HepG2 (cell line): Measurements from ENCODE around the gene RARA. TPM values are rescaled to one million over a fixed set of nuclear protein-coding genes. Genes with fewer than 3 reads are reported as not detected.

Source experiments
- ARNT2 ChIP-seq: sonication (generic); formaldehyde crosslinking; IDR thresholded peaks from 2 replicates; pipeline ENCODE4 v1.8.0; 2022; ENCODE audit warnings: mild to moderate bottlenecking, low read depth, missing genetic modification reagents, moderate library complexity
- ATF7-NPFF ChIP-seq: sonication (generic); formaldehyde crosslinking; IDR thresholded peaks from 2 replicates; pipeline ENCODE4 v1.8.1; 2023; ENCODE audit warnings: mild to moderate bottlenecking, low read depth, missing genetic modification reagents, moderate library complexity
- EED ChIP-seq: sonication (generic); formaldehyde crosslinking; IDR thresholded peaks from 2 replicates; pipeline ENCODE4 v1.5.0; 2020; ENCODE audit warnings: mild to moderate bottlenecking, missing genetic modification reagents
- ESRRA ChIP-seq: sonication (generic); formaldehyde crosslinking; IDR thresholded peaks from 2 replicates; pipeline ENCODE4 v1.5.1; 2020; ENCODE audit warnings: mild to moderate bottlenecking, low read depth, missing genetic modification reagents
- GLI4 ChIP-seq: sonication (generic); formaldehyde crosslinking; IDR thresholded peaks from 2 replicates; pipeline ENCODE4 v1.5.1; 2020; ENCODE audit warnings: missing genetic modification reagents, mild to moderate bottlenecking, moderate library complexity, borderline replicate concordance
- NKX3-1 ChIP-seq: sonication (generic); formaldehyde crosslinking; IDR thresholded peaks from 2 replicates; pipeline ENCODE4 v1.5.0; 2020; ENCODE audit warnings: missing genetic modification reagents
- NPAS2 ChIP-seq: sonication (generic); formaldehyde crosslinking; IDR thresholded peaks from 2 replicates; pipeline ENCODE4 v1.8.0; 2022; ENCODE audit warnings: mild to moderate bottlenecking, missing genetic modification reagents, borderline replicate concordance
- PAWR ChIP-seq: sonication (generic); formaldehyde crosslinking; IDR thresholded peaks from 2 replicates; pipeline ENCODE4 v1.4.0; 2020; ENCODE audit warnings: missing genetic modification reagents, mild to moderate bottlenecking, borderline replicate concordance
- PHF5A ChIP-seq: IDR thresholded peaks from one replicate; pipeline ENCODE4 v1.6.1; 2018; ENCODE audit warnings: low read depth, missing genetic modification reagents; ENCODE audit not compliant: unreplicated experiment
- SNAI1 ChIP-seq: sonication (generic); formaldehyde crosslinking; IDR thresholded peaks from 2 replicates; pipeline ENCODE4 v1.5.0; 2020; ENCODE audit warnings: mild to moderate bottlenecking, missing genetic modification reagents, borderline replicate concordance
- TCF7L2 ChIP-seq: IDR thresholded peaks from 2 replicates; pipeline ENCODE4 v1.6.1; 2011; ENCODE audit warnings: mild to moderate bottlenecking, low read depth, low read length, moderate library complexity
- YEATS2 ChIP-seq: sonication (generic); formaldehyde crosslinking; IDR thresholded peaks from 2 replicates; pipeline ENCODE4 v1.4.0; 2020; ENCODE audit warnings: missing genetic modification reagents, borderline replicate concordance
- ZBTB40 ChIP-seq, 2 experiments: fragments of 450-650 bp in 1 of 2; sonication (generic) in 1 of 2; formaldehyde crosslinking in 1 of 2; IDR thresholded peaks; 2 replicates each; pipeline versions ENCODE4 v1.6.1 to v1.8.0; 2016 to 2022; ENCODE audit warnings: antibody characterized with exemption in 1 of 2, mild to moderate bottlenecking in 1 of 2, missing genetic modification reagents in 1 of 2
- ZEB1 ChIP-seq: IDR thresholded peaks from 2 replicates; pipeline ENCODE4 v1.6.1; 2012; ENCODE audit warnings: mild to moderate bottlenecking, low read depth, inconsistent platforms; ENCODE audit not compliant: insufficient replicate concordance
- ZFP1 ChIP-seq: IDR thresholded peaks from 2 replicates; pipeline ENCODE4 v1.6.1; 2016
- ZIK1 ChIP-seq: sonication (generic); formaldehyde crosslinking; IDR thresholded peaks from 2 replicates; pipeline ENCODE4 v1.5.0; 2020; ENCODE audit warnings: mild to moderate bottlenecking, low read depth, missing genetic modification reagents, borderline replicate concordance
- ZNF432 ChIP-seq: sonication (generic); formaldehyde crosslinking; IDR thresholded peaks from 2 replicates; pipeline ENCODE4 v1.5.0; 2020; ENCODE audit warnings: missing genetic modification reagents, mild to moderate bottlenecking, borderline replicate concordance
- ZNF672 ChIP-seq: sonication (generic); formaldehyde crosslinking; IDR thresholded peaks from 2 replicates; pipeline ENCODE4 v1.8.1; 2022; ENCODE audit warnings: missing genetic modification reagents
- ZNF713 ChIP-seq: sonication (generic); formaldehyde crosslinking; IDR thresholded peaks from 2 replicates; pipeline ENCODE4 v1.4.0; 2020; ENCODE audit warnings: mild to moderate bottlenecking, missing genetic modification reagents
- ZNF850 ChIP-seq: sonication (generic); formaldehyde crosslinking; conservative IDR thresholded peaks from 2 replicates; pipeline ENCODE4 v1.9.0; 2021; ENCODE audit warnings: mild to moderate bottlenecking, missing genetic modification reagents
- ZSCAN31 ChIP-seq: sonication (generic); formaldehyde crosslinking; IDR thresholded peaks from 2 replicates; pipeline ENCODE4 v1.5.0; 2020; ENCODE audit warnings: low read depth, mild to moderate bottlenecking, missing genetic modification reagents
- polyA plus RNA-seq, 8 experiments: library from polyadenylated mRNA; depleted of rRNA in 3 of 8; stranded (reverse) in 7 of 8; unstranded in 1 of 8; fragments of >200 nt; fragmentation: Illumina TruSeq in 4 of 8; extraction: Trizol in 4 of 8; gene quantifications; 2 replicates each; pipeline versions ENCODE4 v1.2.1 to v1.2.3, GENCODE V29; 2011 to 2016; ENCODE audit warnings: low read depth in 4 of 8, missing spikeins in 1 of 8, mixed read lengths in 1 of 8; ENCODE audit not compliant: insufficient read depth in 1 of 8
- total RNA-seq, 5 experiments: library from RNA; depleted of rRNA; stranded (reverse); fragments of >200 nt; fragmentation: Illumina TruSeq; extraction: Trizol; gene quantifications; 2 replicates each; pipeline ENCODE4 v1.2.3, GENCODE V29; 2016; ENCODE audit warnings: low read depth in 1 of 5
- TF ChIP-seq, protein P1 (sequence below): sonication (generic); formaldehyde crosslinking; IDR thresholded peaks from 2 replicates; pipeline ENCODE4 v1.8.0; 2022; ENCODE audit warnings: missing genetic modification reagents, low read depth, mild to moderate bottlenecking, borderline replicate concordance

RARA gene
- total and polyA plus RNA-seq, 2 of the 13 experiments (the other 11 are each of a cell fraction or from before 2014, with no cell fraction given): 6.4 to 8.6 TPM

DNA sequence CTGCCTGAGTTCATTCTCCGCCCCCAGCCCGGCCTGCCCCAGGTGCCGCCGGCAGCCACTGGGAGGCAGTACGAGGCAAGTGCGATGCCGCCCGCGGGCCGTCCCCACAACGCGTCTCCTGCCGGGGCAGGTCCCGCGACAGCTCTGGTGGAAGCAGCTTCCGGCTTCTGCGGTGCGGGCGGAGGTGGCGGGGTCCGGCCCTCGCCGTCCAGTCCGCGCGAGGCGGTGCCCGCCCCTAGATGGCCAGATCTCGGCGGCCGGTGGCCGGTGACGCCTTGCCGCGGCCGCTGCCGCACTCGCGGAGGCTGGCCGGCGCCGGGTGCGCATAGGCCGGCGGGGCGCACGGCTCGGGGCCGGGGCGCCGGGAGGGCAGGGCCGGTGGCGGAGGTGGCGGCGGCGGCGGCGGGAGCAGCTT lies 53.7 kb downstream of the RARA start (continued):
- peak; percentile 91; the same call in 1 of the 2 replicates for TF ChIP-seq ZSCAN31 (CRISPR knock-in tag)
- no peak for TF ChIP-seq ZNF850
- TF ChIP-seq TCF7L2: no peak
- peak; percentile 97; the same call in 1 of the 2 replicates for TF ChIP-seq ZIK1 (CRISPR knock-in tag)
- peak; percentile 62 for TF ChIP-seq PHF5A (CRISPR knock-in tag)
- peak; percentile 89 for TF ChIP-seq YEATS2
- TF ChIP-seq, protein P1, sequence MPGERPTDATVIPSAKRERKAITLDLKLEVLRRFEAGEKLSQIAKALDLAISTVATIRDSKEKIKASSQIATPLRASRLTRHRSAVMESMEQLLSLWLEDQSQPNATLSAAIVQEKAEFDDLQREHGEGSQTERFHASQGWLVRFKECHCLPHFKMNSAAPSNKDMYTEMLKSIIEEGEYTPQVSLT (CRISPR knock-in tag): no peak
- TF ChIP-seq NKX3-1 (CRISPR knock-in tag): peak; percentile 79; the same call in 1 of the 2 replicates
- TF ChIP-seq ESRRA (CRISPR knock-in tag): peak; percentile 62; the same call in 1 of the 2 replicates
- TF ChIP-seq PAWR (CRISPR knock-in tag): 0 out of 2 replicates have a peak, but pooled peaks have one; percentile 82
- TF ChIP-seq ZFP1: 0 out of 2 replicates have a peak, but pooled peaks have one; percentile 58
- no peak for TF ChIP-seq ZNF713 (CRISPR knock-in tag)
- peak; percentile 94; the same call in 1 of the 2 replicates for TF ChIP-seq ARNT2 (CRISPR knock-in tag)
- no peak for TF ChIP-seq ZBTB40 (IDR thresholded peaks at IDR 0.05)
- peak; percentile 60 for TF ChIP-seq ZBTB40 (CRISPR knock-in tag; IDR thresholded peaks at IDR 0.05)
- no peak for TF ChIP-seq SNAI1
- no peak for TF ChIP-seq ZEB1
- TF ChIP-seq GLI4 (CRISPR knock-in tag): no peak
- TF ChIP-seq EED (CRISPR knock-in tag): no peak
- TF ChIP-seq ZNF432: no peak
- TF ChIP-seq NPAS2 (CRISPR knock-in tag): no peak
- peak; percentile 76 for TF ChIP-seq ZNF672 (CRISPR knock-in tag)
- peak; percentile 88; the same call in 1 of the 2 replicates for TF ChIP-seq ATF7-NPFF (CRISPR knock-in tag)
